NCI-H345 (cell line): ENCODE data around the gene SCGB2B2.
"Not testable (repeated sequence)": the region's sequence is repeated elsewhere in the genome, so short reads cannot be mapped to it uniquely, and the experiment has no call there.

Experiments used
- DNase-seq: peaks from one replicate; lab custom pipeline; 2025; lab: John Stamatoyannopoulos, UW

Gene SCGB2B2

GRCh38 chr19:34668690-34669089 is 8.3 kb downstream of the SCGB2B2 start:
- DNase-seq, result not testable (repeated sequence)

DNA sequence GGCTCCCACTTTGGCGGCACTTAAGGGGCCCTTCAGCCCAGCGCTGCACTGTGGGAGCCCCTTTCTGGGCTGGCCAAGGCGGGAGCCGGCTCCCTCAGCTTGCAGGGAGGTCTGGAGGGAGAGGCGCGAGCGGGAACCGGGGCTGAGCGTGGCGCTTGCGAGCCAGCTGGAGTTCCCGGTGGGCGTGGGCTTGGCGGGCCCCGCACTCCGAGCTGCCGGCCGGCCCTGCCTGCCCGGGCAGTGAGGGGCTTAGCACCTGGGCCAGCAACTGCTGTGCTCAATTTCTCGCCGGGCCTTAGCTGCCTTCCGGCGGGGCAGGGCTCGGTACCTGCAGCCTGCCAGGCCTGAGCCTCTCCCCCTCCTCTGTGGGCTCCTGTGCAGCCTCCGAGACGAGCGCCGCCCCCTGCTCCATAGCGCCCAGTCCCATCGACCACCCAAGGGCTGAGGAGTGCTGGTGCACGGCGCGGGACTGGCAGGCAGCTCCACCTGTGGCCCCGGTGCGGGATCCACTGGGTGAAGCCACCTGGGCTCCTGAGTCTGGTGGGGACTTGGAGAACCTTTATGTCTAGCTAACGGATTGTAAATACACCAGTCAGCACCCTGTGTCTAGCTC is 8.8 kb downstream of the SCGB2B2 start:
- DNase-seq, result not testable (repeated sequence)

DNA sequence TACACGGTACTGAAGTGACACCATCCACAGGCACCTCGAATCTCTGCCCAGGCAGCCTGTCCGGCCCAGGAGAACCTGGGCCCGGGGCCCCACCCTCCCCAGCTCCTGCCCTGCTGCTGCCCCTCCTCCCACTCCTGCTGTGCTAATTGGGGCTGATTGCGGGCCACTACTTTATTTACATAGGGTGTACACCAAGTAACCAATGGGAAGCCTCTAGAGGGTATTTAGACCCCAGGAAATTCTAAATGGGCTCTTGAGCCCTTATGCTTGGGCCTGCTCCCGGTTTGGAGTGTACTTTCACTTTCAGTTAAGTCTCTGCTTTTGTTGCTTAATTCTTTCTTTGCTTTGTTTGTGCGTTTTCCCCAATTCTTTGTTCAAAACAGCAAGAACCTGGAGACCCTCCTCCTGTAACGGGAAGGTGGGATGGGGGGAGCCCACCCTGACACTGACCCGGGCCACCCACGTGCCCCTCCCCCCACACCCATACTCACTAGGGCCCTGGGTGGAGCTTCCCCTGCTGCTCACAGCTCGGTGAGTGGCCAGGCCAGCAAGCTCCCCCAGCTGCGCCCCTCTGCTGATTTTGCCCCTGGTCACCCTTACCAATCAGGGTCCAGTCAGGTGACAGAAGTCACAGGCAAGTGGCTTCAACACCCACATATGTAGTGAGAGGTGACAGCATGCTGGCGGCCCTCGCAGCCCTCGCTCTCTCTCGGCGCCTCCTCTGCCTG is 9.4 kb downstream of the SCGB2B2 start:
- DNase-seq, result peak; percentile 63

DNA sequence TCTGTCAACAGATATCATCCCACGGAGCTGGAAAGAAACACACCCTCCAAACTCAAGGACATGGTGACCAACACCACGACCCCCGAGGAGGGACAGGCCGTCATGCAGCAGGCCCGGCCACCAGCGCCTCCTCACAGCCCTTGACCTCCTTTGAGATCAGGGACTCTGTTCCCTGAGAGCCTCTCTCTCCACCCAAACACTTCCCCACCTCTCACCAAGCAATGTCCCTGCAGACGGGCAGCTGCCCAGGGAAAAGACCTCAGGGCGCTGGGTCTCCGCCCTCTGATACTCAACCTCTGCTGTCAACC is 10.0 kb downstream of the SCGB2B2 start:
- no peak for DNase-seq

- no peak for DNase-seq
Measured at GRCh38 chr19:34666200-34666957, 10.6 kb downstream of the SCGB2B2 start.

- not testable (repeated sequence) for DNase-seq
Measured at GRCh38 chr19:34665275-34665674, 11.7 kb downstream of the SCGB2B2 start.

- DNase-seq, result no peak
Measured at GRCh38 chr19:34664870-34665269, 12.1 kb downstream of the SCGB2B2 start.

DNA sequence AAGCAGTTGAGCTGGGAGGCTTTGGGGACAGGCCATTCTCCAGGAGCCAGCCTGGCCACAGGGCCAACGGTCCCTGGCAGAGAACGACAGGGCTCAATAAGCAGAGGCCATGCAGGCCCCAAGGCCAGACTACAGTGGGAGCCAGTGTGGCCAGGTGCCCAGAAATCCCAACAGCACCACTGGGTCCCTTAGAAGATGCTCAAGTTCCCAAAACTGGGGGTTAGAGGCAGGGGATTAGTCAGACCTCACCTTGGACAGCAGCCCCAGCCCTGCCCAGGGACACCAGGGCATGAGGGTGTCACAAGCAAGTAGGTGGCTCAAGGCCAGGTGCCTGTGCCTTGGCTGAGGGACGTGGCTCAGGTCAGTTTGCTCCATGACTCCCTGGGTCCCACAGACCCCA is 12.8 kb downstream of the SCGB2B2 start:
- DNase-seq, result no peak

GRCh38 chr19:34662919-34663318 is 14.0 kb downstream of the SCGB2B2 start:
- DNase-seq, result peak; percentile 52

DNA sequence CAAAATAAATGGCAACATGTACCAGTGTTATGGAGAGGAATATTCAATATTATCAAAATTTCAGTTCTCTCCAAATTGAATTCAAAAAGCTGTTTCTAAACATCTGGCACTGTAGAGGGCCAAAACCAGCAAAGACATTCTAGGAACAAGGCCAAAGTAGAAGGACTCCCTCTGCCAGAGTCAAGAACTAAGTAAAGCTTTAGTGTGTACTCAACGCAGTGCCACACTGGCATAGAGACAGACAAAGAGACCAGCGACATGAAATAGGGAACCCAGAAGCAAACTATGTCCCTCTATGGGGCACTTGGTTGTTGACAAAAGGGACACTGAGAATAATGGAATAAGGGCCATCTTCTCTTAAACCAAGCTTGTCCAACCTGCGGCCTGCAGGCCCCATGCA is 15.6 kb downstream of the SCGB2B2 start:
- peak; percentile 26 for DNase-seq

GRCh38 chr19:34655651-34656050 is 21.3 kb downstream of the SCGB2B2 start:
- no peak for DNase-seq

DNA sequence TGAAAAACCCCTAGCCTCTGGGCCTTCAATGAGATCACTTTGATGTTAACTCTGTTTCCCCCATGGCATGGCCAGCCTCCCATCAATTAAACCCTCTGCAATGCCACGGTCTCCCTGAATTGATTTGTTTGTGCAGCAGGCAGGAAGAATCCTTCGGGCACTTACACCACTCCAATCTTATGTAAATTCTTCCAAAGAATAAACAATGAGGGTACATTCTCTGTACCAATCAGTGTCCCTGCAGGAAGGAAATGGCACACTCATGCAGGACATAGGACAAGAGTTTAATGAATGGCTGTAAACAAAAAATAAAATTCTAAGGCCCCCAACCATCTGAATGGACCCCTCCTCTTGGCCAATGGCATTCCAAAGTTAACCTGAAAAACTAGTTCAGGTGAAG is 22.2 kb downstream of the SCGB2B2 start:
- no peak for DNase-seq

GRCh38 chr19:34651747-34652146 is 25.2 kb downstream of the SCGB2B2 start:
- DNase-seq, result no peak

DNA sequence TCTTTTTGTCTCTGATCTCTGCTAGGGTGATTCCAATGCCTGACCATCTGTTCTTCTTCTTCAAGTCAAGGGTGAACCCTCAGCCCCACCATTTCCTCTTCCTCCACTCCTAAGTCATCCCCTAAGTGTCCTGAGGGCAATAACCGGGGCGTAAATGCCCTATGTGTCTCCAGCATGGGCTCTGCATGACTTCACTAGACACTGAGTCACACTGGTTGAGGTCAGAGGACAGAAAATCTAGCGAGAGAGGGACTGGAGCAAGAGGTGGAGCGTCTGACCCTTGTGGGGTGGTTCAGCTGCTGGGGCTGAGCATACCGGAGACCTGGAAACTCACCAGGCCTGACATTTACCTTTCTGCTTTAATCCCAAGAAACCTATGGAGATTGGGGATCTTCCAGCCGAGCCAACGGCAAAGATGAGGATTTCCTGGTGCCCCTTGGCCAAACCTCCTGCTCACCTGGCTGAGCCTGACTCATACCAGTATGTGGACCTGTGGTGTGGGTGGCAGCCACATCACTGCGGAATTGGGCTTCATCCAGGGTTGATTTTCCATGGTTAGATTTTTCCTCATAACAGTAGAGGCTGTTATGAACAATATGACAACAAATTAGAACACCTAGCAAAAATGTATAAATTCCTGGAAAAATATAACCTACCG is 26.9 kb downstream of the SCGB2B2 start:
- no peak for DNase-seq

- DNase-seq, result no peak
Measured at GRCh38 chr19:34645551-34645950, 31.4 kb downstream of the SCGB2B2 start.

GRCh38 chr19:34644991-34645461 is 31.9 kb downstream of the SCGB2B2 start:
- no peak for DNase-seq

DNA sequence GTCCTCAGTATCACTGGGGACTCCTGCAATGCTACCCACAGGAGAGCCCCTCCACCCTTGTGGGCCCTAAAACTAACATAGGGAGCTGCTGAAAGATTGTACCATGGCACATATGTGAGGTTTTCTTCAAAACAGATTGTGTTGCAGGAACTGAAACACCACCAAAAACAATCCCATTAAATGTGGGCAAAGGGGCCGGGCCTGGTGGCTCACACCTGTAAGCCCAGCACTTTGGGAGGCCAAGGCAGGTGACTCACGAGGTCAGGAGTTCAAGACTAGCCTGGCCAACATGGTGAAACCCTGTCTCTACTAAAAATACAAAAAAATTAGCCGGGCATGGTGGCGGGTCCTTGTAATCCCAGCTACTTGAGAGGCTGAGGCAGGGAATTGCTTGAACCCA is 34.7 kb downstream of the SCGB2B2 start:
- no peak for DNase-seq

- peak; percentile 88 for DNase-seq
Measured at GRCh38 chr19:34639491-34640085, 37.4 kb downstream of the SCGB2B2 start.

DNA sequence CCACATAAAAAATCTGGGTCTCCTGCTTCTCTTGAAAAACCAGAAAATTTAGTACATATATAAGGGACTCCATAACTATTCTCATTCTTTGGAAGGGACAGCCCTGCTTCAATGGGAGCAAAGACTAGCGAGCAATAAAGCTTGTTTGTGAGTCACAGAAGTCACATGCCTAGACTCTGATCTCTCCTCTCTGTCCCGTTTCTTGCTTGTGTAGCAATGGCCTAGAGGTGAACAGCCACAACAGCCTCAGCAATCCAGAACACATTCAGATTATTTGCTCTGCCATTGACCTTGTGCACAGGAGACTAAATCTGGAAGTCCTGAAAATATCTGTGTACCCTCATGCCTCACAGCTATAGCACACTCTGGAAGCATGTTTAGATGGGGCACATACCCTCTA is 43.2 kb downstream of the SCGB2B2 start:
- DNase-seq, result no peak
